GM21423 (cell line): ENCODE measurements around the gene GPR34.
"Not testable (repeated sequence)": the region's sequence is repeated elsewhere in the genome, so short reads cannot be mapped to it uniquely, and the experiment has no call there.

Source experiments
- ATAC-seq: cut with Tn5 transposase; IDR thresholded peaks from one replicate; pipeline ENCODE4 v1.9.1; 2021; ENCODE audit warnings: mild to moderate bottlenecking, moderate library complexity; ENCODE audit not compliant: unreplicated experiment

Gene GPR34

DNA sequence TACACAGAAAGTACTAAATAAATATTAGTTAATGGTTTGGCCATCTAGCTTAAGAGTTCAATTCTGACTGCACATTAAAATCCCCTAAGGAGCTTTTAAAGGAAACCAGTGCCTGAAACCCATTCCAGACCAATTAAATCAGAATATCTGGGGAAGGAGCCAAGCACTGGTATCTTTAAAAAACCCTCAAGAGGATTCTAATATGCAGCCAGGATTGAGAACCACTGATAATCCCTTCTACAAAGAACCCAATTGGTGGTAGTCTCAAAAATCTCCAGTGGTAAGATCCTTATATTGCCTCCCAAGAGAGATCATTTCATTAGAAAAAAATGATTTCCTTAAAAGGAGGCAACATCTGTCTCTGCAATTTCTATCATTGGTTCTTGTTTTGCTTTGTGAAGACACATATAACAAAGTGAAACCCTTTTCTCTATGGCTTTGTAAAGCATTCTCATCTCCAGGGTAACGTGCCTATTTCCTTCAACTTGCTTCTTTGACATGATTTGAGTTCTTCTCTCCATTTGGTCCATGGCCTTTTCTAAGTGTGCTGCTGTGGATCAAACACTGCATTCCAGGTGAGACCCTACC lies 3.5 kb downstream of the GPR34 start:
- ATAC-seq, result no peak

DNA sequence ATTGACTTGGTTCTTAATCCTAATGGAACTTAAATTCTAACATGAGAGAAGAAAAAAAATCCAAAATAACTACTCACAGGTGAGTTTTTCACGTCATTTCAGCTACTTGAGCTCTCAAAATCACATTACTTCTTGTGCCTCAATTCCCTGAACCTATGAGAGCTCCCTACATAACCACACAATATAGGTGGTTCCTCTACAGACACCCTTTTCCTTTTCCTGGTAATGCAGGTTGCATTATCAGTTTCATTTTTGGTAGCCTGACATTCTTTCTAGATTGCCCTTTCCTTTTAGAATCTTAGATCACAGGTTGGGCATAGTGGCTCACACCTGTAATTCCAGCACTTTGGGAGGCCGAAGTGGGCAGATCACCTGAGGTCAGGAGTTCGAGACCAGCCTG lies 4.3 kb downstream of the GPR34 start:
- no peak for ATAC-seq

DNA sequence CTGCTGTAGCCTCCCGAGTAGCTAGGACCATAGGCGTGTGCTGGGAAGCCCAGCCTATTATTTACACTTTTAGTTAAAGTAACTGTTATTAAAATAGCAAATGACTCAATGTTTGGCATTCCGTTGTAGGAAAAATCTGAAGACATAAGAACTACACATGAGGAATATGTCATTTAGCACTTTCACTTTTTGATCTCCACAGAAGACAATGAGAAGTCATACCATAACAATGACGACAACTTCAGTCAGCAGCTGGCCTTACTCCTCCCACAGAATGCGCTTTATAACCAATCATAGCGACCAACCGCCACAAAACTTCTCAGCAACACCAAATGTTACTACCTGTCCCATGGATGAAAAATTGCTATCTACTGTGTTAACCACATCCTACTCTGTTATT lies 6.7 kb downstream of the GPR34 start:
- no peak for ATAC-seq

DNA sequence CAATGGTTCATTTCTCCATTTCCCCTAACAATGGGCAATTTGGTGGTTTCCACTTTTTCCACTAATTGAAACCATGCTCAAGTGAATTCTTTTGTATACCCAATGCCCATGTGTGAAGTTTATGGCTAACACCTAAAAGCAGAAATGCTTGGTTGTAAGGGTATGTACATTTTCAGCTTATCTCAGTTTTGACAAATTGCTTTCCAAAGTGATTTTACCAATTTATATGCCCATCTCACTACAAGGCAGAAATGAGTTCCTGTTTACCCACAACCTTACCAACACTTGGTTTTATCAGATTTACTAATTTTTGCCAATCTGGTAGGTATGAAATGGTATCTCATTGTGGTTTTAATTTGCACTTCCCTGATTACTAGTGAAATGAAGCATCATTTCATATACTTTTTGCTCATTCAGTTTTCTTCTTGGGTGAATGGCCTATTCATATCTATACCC lies 14.8 kb downstream of the GPR34 start:
- ATAC-seq, result no peak

DNA sequence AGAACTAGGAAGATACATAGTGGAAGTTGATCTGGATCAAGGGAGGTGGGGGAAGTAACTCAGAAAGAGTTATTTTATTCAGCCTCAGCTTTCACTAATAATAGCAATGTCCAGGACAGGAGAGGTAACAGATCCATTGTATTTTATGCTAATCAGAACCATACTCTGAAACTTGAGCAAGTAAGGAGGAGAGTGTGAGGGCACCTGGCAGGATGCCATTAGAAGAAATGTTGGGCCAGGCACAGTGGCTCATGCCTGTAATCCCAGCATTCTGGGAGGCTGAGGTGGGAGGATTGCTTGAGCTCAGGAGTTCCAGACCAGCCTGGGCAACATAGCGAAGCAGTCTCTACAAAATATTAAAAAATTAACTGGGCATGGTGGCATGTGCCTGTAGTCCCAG lies 16.3 kb downstream of the GPR34 start:
- ATAC-seq, result no peak

DNA sequence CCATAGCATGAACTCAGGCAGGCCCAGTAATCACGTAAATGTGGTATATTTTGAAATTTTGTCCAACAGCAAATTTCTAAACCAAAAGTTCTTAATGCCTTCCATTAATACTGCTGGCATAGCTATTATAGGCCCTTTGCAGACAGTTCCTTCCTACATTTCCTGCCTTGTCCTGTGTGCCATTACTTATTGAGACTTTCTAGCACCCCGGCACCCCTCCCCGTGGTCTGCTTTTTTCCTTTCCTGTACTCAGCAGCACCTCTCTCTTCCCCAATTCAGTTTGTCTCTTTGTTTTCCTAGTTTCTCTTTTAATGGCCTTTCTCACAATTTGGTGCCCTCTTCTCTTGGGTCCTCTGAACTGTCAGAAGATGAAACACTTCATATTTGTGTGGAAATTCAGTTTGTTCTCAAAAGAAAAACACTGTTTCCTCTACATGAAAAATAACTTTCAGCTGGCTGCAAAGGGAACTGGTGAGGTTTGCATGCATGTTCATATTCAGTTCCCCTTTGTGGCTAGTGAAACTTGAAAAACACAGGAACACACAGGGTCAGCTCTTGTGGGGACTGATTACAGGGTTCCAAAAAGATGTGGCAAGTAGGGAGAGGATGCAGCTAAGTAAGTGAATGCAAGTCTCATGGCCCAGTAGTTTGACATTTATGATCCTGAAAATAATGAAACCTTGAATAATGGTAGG lies 17.1 kb downstream of the GPR34 start:
- ATAC-seq, result peak; percentile 85

DNA sequence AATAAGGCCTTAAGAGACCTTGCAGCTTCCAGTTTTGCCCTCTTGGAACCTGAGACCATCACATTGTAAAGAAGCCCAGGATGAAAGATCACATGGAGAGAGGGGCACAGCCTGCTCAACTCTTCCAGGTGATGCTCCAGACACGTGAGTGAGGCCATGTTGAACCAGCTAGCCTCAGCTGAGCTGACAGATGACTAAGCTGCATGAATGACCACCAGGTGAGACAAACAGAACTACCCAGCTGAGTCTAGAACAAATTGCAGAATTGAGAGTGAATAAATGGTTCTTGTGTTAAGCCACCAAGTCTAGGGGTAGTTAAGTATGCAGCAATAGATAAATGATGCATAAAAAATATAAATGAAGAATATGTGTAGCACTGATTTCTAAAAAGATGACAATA lies 18.4 kb downstream of the GPR34 start:
- no peak for ATAC-seq

DNA sequence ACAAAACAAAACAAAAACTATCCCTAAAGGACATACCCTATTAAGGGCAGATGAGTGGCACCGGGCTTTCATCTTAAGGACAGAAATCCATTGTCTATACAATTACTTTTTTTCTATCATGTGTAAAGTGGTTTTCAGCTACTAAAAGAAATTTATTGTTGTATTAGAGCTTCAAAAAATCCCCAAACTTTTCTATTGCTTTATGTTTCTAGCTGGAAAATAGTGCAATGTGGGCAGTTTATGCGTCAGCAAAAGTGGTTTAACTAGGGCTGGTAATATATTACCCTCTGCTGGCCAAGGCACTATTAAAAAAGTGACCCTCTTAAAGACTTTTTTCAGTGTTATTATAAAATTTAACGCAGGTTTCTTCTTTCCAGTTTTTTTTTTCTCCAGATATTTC lies 19.7 kb downstream of the GPR34 start:
- ATAC-seq, result no peak

DNA sequence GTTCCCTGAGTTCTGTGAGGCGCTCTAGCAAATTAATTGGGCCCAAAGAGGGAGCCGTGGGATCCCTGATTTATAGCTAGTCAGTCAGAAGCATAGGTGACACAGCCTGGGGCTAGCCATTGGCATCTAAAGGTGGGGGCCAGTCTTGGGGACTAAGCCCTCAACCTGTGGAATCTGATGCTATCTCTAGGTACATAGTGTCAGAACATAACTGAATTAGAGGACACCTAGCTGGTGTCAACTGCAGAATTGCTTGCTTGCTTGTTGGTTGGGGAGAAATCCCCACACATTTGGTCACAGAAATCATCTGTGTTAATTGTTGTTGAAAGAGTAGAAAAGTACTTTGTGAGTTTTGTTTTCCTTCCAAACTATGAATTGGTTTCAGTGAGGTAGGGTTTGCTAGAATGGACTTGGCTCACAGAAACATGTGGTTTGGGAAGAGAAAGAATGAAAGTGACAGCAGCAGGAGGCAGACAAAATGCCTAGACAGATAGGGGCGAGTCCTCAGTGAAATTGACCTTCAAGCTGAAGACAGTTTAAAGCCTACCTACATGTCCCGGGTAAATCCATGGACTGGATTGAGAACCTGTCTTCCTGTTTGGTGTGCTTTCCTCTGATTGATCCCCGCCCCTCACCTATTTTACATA lies 22.4 kb downstream of the GPR34 start:
- ATAC-seq, result no peak

DNA sequence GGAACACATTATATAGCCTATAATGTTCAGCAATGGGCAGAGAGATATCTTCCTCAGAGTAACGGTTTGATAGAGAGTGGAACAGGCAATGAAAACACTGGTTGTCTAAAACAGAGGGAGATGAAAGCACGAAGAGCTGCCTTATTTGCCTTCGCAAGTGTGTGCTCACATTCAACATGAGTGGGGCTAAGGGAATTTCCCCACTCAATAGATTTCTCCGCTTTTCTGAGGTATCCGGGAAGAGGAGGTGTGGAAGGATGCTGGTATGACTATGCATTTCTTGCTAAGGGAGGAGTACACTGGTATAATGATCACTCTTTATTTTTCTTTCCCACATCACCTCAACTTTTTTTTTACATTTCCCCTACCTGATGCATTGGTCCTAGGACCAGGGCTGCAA lies 27.4 kb downstream of the GPR34 start:
- ATAC-seq, result no peak

DNA sequence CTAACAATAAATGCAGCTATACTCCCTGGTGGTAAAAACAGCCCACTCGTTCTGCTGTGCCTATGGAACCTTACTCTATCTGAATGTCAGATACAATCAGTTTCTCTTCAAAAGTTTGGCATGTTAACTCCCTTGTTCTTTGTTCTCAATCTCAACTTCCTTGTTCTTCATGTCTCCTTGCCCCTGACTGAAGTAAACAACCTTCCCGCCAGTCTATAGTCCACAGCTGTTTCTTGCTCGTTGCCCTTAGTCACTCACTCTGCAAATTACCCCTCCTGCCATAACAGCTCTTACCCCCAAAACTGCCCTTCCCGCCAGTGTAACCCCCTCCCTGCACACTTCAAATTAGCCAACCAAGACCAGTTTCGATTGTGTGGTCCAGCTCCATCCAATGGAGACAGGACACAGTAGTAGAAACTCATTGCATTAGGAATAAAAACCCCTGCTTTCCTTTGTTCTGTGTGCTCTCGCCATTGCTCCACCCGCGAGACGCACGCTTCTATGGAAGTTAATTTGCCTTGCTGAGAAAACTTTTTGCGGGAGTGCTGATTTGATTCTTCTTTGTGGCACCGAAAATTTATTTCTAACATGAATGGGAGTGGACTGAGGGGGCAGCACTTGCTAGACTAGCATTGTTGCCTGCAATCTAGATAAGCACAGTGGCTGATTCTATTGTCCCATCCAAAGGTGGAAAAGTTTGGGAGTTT lies 28.1 kb downstream of the GPR34 start:
- no peak for ATAC-seq

DNA sequence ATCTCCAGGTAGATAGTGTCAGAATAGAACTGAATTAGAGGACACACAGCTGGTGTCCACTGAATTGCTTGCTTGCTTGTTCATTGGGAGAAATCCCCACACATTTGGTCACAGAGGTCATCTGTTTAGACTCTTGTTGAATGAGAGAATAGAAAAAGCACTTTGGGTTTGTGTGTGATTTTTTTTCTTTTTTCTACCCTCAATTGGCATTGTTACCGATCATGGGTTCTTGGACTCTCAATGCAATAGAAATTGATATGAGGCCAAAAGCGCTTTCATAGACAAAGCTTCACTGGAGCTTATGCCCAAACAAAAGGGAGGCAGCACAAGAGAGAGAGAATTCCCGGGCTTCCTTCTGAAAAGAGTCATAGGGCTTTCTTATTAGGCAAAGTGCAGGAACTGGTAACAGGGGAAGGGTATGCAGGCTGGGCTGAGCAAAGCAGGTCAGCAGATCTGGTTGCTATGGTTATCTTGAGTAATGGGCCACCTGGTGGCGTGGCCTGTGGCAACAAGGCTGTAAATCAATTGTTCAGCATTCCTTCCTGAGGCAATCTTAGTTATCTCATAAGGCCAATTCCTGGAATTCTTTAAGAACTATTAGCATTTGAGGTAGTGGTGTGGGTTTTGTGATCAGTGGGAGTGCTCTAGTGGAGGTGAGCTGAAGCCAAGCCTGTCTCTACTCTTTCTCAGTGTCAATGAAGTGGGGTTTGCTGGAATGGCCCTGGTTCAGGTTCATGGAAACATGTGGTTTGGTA lies 29.9 kb downstream of the GPR34 start:
- no peak for ATAC-seq

DNA sequence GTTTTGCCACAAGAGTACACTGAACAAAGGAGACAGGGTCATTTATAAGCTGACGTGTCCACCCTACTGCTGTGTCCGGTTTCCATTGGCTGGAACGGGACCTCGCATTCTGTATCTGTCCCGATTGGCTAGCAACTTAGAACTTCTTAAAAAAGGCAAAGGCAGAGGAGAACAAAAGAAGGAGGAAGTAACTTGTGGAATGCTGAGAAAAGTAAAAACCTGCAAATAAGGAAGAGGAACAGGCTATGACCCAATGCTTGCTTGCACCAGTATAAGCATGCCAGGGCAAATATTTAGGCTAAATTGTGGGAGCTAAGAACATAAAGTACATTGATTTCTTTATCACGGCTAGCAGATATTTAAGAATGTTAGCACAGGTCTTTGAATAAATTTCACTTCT lies 30.8 kb downstream of the GPR34 start:
- not testable (repeated sequence) for ATAC-seq

DNA sequence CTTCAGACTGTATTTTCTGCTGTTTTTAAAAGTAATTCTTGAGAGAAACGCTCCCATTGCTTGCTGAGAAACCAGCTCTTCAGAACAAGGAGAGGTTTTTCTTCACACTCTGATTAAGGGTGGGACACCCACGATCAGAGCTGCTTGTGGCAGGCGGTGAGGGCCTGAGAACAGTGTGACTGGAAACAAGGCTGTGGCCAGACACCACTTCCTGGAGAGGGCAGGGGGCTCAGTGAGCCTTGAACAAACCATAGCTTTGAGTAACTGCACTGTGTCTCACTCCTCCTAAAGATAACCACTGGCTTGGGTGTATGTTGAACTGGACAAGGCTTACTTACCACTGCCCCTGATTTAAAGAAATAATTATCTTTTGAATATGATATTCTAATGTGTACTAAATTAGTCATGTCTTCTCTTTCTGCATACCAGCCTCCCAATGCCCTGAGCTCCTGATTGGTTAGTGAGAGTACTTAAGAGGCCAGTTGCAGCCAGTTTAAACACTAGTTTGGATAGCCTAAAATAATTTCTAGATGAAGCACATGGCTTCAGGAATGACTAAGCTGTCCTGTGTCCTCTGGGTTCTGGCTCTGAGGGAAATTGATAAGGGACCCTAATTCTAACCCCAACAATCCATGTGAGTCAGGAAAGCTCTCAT lies 31.5 kb downstream of the GPR34 start:
- ATAC-seq, result peak; percentile 89

DNA sequence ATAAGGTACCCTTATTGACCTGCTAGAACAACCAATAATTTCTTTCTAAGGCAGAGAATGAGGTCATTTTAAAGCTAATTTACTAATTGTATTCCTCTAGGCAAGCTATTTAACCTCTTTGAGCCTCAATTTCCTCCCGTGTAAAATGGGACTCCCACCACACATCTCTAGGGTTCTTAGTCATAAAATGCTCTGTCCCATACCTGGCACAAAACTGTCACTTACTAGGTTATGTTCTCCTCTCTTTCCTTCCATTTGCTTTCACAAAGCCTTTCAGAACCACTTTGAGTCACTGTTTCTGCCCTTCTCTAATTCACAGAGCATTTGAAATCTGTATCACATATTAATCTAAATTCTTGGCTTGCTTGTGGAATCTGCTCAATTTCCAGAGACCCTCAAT lies 32.8 kb downstream of the GPR34 start:
- ATAC-seq, result peak; percentile 34

DNA sequence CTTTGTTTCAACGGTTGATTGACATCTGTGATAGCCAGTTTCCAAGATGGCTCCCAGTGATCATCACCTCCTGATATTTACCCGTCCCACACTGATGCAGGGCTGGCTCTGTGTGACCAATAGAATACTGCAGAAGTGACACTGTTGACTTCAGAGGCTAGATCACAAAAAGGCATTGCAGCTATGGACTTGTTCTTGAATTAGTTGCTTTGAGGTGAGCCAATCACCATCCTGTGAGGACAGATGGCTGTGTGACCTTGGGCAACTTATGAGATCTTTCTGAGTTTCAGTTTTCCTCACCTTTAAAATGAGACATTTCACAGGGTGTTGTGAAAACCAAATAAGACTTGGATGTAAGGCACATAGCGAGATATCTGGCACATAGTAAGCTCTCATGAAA lies 33.4 kb downstream of the GPR34 start:
- no peak for ATAC-seq

DNA sequence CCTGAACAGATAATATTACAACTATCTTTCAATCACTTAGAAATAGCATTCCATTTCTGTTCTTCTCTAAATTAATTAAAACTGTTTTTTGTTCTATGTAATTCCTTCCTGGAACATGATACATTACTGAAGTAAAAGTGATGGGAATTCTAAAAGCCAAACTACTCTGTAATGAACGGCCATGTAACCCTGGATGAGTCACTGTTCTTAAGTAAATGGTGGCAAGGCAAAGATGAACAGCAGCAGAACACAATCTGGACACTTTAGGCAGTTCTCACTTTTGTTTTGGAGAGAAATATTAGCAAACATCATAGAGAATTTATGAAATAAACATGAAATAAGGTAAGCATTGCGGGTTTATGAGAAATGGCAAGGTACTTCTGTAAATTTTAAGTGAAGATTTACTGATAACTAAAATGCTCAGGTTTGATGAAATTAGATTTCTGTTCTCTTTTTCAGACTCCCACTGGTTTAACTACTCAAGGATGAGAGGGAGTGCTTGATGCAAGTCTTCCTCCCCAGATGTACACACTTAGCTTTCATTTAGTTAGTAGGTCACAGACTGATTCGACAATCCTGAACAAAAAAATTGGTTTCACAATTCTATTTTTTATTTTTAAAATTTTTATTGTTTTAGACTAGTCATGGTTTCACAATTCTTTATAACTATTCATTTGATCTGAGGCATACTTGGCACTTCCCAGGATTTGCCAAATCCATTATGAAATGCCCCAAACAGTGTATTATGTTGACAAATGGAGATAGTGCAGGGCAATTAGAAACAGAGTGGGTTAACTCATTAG lies 34.2 kb downstream of the GPR34 start:
- ATAC-seq, result no peak

DNA sequence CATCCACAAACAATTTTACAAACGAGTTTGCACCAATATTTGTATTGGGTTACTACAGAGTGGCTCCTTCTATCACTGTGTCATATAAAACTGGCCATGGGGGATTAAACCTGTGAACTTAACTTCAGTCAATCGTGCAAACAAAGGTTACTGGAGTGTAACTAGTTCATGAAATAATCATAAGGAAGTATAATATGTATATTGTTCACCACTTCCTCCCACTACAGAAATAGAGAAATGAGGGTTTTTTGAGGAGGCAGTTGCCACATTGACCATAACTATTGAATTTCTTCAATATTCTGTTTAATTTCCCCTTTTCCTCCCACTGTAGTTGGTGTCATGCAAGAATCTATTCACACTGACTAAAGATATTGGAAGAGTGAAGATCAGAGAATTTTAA lies 35.1 kb downstream of the GPR34 start, which contains the start of gene GPR82:
GPR82 (plus strand) TSS at position 356 of the 400 bp plus-strand sequence. CDS start 2,846 bp downstream, outside the sequence.
- ATAC-seq, result no peak

DNA sequence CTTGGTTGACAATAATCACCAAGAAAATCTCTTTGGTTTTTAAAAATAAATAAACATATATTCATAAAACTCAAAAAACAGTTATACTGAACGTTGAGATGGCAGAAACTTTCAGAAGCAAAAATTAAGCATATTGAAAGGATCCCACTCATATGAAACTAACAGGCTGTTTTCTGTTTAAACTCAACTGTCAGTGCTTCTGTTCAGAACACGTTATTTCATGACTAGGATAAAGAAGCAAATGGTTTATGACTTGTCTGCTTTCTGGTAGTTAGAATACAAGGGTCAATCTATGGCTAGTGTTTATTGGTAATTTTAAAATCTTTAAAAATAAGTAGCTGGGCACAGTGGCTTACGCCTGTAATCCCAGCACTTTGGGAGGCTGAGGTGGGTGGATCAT lies 39.4 kb downstream of the GPR34 start:
- ATAC-seq, result no peak

DNA sequence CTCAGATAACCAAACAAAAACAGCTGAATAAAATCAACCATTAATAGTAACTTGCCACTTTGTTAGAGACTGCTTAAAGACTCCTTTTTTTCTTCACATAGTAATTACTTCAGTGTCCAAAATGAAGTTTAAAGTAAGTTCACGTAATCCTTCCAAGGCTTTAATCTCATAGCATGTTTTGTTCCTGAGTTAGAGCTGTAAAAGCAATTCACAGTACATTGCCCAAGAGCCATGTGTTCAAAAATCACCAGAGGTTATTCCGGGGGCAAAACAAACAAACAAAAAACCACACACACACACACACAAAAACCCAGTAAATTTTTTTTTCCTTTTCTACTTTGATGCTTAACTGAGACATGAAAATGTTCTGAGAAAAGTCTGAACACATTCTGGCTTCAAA lies 41.3 kb downstream of the GPR34 start:
- no peak for ATAC-seq
